Gastrocnemius medialis (tissue), 4 donors: ENCODE measurements around the gene TEX9.

ENCODE experiments used
- CTCF ChIP-seq, 5 experiments: fragments of 450-650 bp in 3 of 5; fragments of 200-600 bp in 2 of 5; sonication (generic) in 2 of 5; IDR thresholded peaks in 4 of 5; conservative IDR thresholded peaks in 1 of 5; 1 replicate in 4 of 5; 2 replicates in 1 of 5; pipeline ENCODE4 v1.5.1; 2016 to 2019; ENCODE audit warnings: antibody characterized with exemption in 5 of 5, mild to moderate bottlenecking in 3 of 5, moderate library complexity in 3 of 5
- POLR2A ChIP-seq, 2 donors: fragments of 450-650 bp; IDR thresholded peaks; one replicate each; pipeline ENCODE4 v1.6.1; 2017; ENCODE audit warnings: antibody characterized with exemption in 2 of 2, mild to moderate bottlenecking in 2 of 2, moderate library complexity in 2 of 2

DNA sequence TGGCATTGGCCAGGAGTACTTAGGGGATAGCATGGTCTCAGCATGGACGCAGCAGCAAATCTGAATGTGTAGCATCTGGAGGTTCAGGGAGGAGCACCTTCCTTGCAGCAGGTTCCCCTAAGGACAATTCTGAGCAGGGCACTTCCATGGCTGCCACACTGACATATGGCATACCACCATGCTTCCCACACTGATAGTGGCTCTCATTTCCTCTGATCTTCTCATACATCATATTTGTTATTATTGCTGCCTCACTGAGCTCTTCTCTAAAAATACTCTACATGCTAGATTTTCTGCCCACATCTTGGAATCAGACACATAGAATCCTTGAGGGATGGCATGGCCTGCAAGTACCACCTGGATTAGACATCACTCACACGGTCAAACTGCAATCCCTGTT lies 107.1 kb downstream of the TEX9 start:
- TF ChIP-seq CTCF (IDR thresholded peaks at IDR 0.05 in 4 of 5, conservative IDR thresholded peaks at IDR 0.05 in 1 of 5) (no peak), POLR2A (IDR thresholded peaks at IDR 0.05) (no peak)
